HG03354 (cell line): ENCODE data around the gene MUC2.

Source experiments
- ATAC-seq: cut with Tn5 transposase; IDR thresholded peaks from one replicate; pipeline ENCODE4 v1.9.1; 2021; ENCODE audit warnings: mild to moderate bottlenecking; ENCODE audit not compliant: unreplicated experiment, poor library complexity, severe bottlenecking

The MUC2 gene

GRCh38 chr11:1074244-1075221 lies at the start of gene MUC2:
Gene MUC2 (plus strand): TSS chr11:1074874.
- ATAC-seq: no peak

- no peak for ATAC-seq
Observed at GRCh38 chr11:1025410-1026162, 49.1 kb upstream of the MUC2 start.

GRCh38 chr11:1026163-1026450 lies 48.6 kb upstream of the MUC2 start:
- ATAC-seq: no peak

- no peak for ATAC-seq
Observed at GRCh38 chr11:1026641-1027482, 47.8 kb upstream of the MUC2 start.

GRCh38 chr11:1027483-1028290 lies 47.0 kb upstream of the MUC2 start:
- no peak for ATAC-seq

GRCh38 chr11:1028291-1028540 lies 46.5 kb upstream of the MUC2 start:
- ATAC-seq: no peak

GRCh38 chr11:1028616-1029015 lies 46.1 kb upstream of the MUC2 start:
- no peak for ATAC-seq

- no peak for ATAC-seq
Observed at GRCh38 chr11:1029051-1029450, 45.6 kb upstream of the MUC2 start.

GRCh38 chr11:1029654-1030053 lies 45.0 kb upstream of the MUC2 start:
- ATAC-seq: no peak

GRCh38 chr11:1030086-1030485 lies 44.6 kb upstream of the MUC2 start:
- ATAC-seq: no peak

- no peak for ATAC-seq
Observed at GRCh38 chr11:1030556-1030955, 44.1 kb upstream of the MUC2 start.

- no peak for ATAC-seq
Observed at GRCh38 chr11:1031121-1031899, 43.4 kb upstream of the MUC2 start.

- ATAC-seq: no peak
Observed at GRCh38 chr11:1032310-1032891, 42.3 kb upstream of the MUC2 start.

- no peak for ATAC-seq
Observed at GRCh38 chr11:1033016-1033798, 41.5 kb upstream of the MUC2 start.

- no peak for ATAC-seq
Observed at GRCh38 chr11:1034001-1034400, 40.7 kb upstream of the MUC2 start.

GRCh38 chr11:1034456-1035295 lies 40.0 kb upstream of the MUC2 start:
- no peak for ATAC-seq
